Uterus (tissue), 4 donors: ENCODE results near the gene MMP17. TPM values are rescaled to one million over a fixed set of nuclear protein-coding genes. Genes with fewer than 3 reads are reported as not detected.

Source experiments
- DNase-seq, 2 donors: peaks; one replicate each; pipeline ENCODE4 v3.0.0-alpha.2; 2019 to 2020
- H3K27ac ChIP-seq, 2 donors: fragments of 200-600 bp; sonication (generic); 1 replicate in 1 of 2; 2 replicates in 1 of 2; pipeline ENCODE4 v1.5.1; 2016 to 2018
- H3K27me3 ChIP-seq, 2 donors: fragments of 200-600 bp; sonication (generic); one replicate each; pipeline ENCODE4 v1.5.1; 2018 to 2019; ENCODE audit warnings: control low read depth in 1 of 2
- H3K36me3 ChIP-seq, 2 donors: fragments of 200-600 bp; sonication (generic); one replicate each; pipeline ENCODE4 v1.5.1; 2019; ENCODE audit warnings: control low read depth in 1 of 2
- H3K4me1 ChIP-seq, 2 donors: fragments of 200-600 bp; sonication (generic); one replicate each; pipeline ENCODE4 v1.5.1; 2018 to 2019; ENCODE audit warnings: control low read depth in 1 of 2
- H3K4me3 ChIP-seq, 2 donors: fragments of 200-600 bp; sonication (generic); 1 replicate in 1 of 2; 2 replicates in 1 of 2; pipeline ENCODE4 v1.5.1; 2018 to 2019; ENCODE audit warnings: mild to moderate bottlenecking in 1 of 2
- H3K9me3 ChIP-seq, 2 donors: fragments of 200-600 bp; sonication (generic); one replicate each; pipeline ENCODE4 v1.5.1; 2019; ENCODE audit warnings: control low read depth in 1 of 2
- CTCF ChIP-seq, 4 experiments: fragments of 200-600 bp in 2 of 4; fragments of 450-650 bp in 2 of 4; sonication (generic) in 2 of 4; IDR thresholded peaks; one replicate each; pipeline ENCODE4 v1.5.1; 2016 to 2019; ENCODE audit warnings: antibody characterized with exemption in 4 of 4, mild to moderate bottlenecking in 2 of 4, moderate library complexity in 1 of 4
- POLR2A ChIP-seq, 2 donors: fragments of 450-650 bp; IDR thresholded peaks; one replicate each; pipeline ENCODE4 v1.6.1; 2016; ENCODE audit warnings: antibody characterized with exemption in 2 of 2, mild to moderate bottlenecking in 1 of 2, moderate library complexity in 1 of 2
- intact Hi-C: fragments of 100-400 bp; cut with DNase I; formaldehyde crosslinking; loops from one replicate; pipeline ENCODE4 v1.15.1; 2023; ENCODE audit warnings: low total_unique reads
- total RNA-seq, 4 donors: library from RNA; depleted of rRNA in 3 of 4; stranded (reverse); fragments of >200 nt in 3 of 4; gene quantifications; one replicate each; pipeline versions ENCODE4 v1.1.0 to v1.2.4, GENCODE V29; 2014 to 2023
- donor health status: DM: yes; HTN: yes; CAD: no.

The MMP17 gene
- total RNA-seq, 4 donors from 2014 or later: 0.26 to 17.4 (median 5.0) TPM

GRCh38 chr12:131865180-131865875, 37.1 kb downstream of the MMP17 start:
- Histone ChIP-seq H3K36me3 (no peaks in the 10 kb centered on the region), H3K9me3 (no peaks in the 10 kb centered on the region), H3K4me3 (no peak overlapping the region), H3K4me1 (no peaks in the 10 kb centered on the region), H3K27me3 (no peaks in the 10 kb centered on the region), H3K27ac (no peak overlapping the region)
- intact Hi-C loops: no loop called here
- no peak for DNase-seq
- TF ChIP-seq CTCF (IDR thresholded peaks at IDR 0.05): no peak
- TF ChIP-seq POLR2A (IDR thresholded peaks at IDR 0.05): no peak

- Histone ChIP-seq H3K4me1 (no peaks in the 10 kb centered on the region), H3K36me3 (no peaks in the 10 kb centered on the region), H3K4me3 (no peak overlapping the region), H3K9me3 (no peaks in the 10 kb centered on the region), H3K27ac (no peak overlapping the region), H3K27me3 (no peaks in the 10 kb centered on the region)
- intact Hi-C loops: no loop called here
- DNase-seq: no peak
- TF ChIP-seq CTCF (IDR thresholded peaks at IDR 0.05) (no peak), POLR2A (IDR thresholded peaks at IDR 0.05) (no peak)
These were observed 39.3 kb downstream of the MMP17 start for GRCh38 chr12:131867471-131867870.

GRCh38 chr12:131867891-131868675, 39.9 kb downstream of the MMP17 start:
- Histone ChIP-seq H3K4me1 (no peaks in the 10 kb centered on the region), H3K36me3 (no peaks in the 10 kb centered on the region), H3K4me3 (no peak overlapping the region), H3K9me3 (no peaks in the 10 kb centered on the region), H3K27ac (no peak overlapping the region), H3K27me3 (no peaks in the 10 kb centered on the region)
- intact Hi-C loops: no loop called here
- TF ChIP-seq CTCF (IDR thresholded peaks at IDR 0.05) (no peak), POLR2A (IDR thresholded peaks at IDR 0.05) (no peak)
- DNase-seq: no peak

- Histone ChIP-seq H3K27me3 (no peaks in the 10 kb centered on the region), H3K4me3 (no peak overlapping the region), H3K9me3 (no peaks in the 10 kb centered on the region), H3K4me1 (no peaks in the 10 kb centered on the region), H3K27ac (no peak overlapping the region), H3K36me3 (no peaks in the 10 kb centered on the region)
- no peak for DNase-seq
- intact Hi-C loops: no loop called here
- no peak for TF ChIP-seq POLR2A (IDR thresholded peaks at IDR 0.05)
- no peak for TF ChIP-seq CTCF (IDR thresholded peaks at IDR 0.05)
These were observed 41.8 kb downstream of the MMP17 start for GRCh38 chr12:131869871-131870418.

GRCh38 chr12:131871677-131872076, 43.5 kb downstream of the MMP17 start:
- TF ChIP-seq POLR2A (IDR thresholded peaks at IDR 0.05): no peak
- TF ChIP-seq CTCF (IDR thresholded peaks at IDR 0.05): no peak
- DNase-seq: no peak
- intact Hi-C loops: no loop called here
- Histone ChIP-seq H3K9me3 (no peaks in the 10 kb centered on the region), H3K27me3 (no peaks in the 10 kb centered on the region), H3K4me1 (no peaks in the 10 kb centered on the region), H3K27ac (no peak overlapping the region), H3K36me3 (no peaks in the 10 kb centered on the region), H3K4me3 (no peak overlapping the region)
